LNCAP (cell line): ENCODE data around the gene ZNF423.

ENCODE experiments used
- TF ChIP-seq, protein P1 (sequence below): fragments of 450-650 bp; IDR thresholded peaks from 2 replicates; pipeline ENCODE4 v1.5.1; 2017; ENCODE audit warnings: mild to moderate bottlenecking

Gene ZNF423

DNA sequence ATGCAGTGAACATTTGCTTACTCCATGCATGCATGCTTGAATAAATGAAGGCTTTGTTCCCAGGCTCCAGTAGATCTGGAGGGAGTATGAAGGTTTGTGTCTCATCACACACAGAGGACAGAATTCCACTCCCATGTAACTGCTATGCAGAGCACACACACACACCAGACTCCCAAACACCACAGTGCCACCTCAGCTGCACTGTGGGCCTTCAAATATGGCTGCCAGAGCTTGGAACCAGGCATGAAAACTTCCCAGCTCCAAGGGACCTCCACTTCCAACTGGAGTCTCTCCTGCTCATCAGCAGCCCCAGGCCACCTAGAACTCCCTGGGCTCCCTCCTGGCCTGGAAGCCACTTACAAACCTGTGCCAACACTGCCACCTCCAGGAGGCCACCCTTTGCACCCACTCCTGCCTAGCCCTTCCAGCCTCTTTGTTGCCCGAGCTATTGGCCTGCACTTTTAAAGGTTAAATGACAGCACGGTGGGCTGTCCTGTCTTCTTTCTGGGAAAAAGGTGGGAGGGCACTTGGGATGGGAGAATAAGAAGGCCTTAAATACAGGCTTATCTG is 151.2 kb downstream of the ZNF423 start:
- TF ChIP-seq, protein P1, sequence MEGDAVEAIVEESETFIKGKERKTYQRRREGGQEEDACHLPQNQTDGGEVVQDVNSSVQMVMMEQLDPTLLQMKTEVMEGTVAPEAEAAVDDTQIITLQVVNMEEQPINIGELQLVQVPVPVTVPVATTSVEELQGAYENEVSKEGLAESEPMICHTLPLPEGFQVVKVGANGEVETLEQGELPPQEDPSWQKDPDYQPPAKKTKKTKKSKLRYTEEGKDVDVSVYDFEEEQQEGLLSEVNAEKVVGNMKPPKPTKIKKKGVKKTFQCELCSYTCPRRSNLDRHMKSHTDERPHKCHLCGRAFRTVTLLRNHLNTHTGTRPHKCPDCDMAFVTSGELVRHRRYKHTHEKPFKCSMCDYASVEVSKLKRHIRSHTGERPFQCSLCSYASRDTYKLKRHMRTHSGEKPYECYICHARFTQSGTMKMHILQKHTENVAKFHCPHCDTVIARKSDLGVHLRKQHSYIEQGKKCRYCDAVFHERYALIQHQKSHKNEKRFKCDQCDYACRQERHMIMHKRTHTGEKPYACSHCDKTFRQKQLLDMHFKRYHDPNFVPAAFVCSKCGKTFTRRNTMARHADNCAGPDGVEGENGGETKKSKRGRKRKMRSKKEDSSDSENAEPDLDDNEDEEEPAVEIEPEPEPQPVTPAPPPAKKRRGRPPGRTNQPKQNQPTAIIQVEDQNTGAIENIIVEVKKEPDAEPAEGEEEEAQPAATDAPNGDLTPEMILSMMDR: no peak

DNA sequence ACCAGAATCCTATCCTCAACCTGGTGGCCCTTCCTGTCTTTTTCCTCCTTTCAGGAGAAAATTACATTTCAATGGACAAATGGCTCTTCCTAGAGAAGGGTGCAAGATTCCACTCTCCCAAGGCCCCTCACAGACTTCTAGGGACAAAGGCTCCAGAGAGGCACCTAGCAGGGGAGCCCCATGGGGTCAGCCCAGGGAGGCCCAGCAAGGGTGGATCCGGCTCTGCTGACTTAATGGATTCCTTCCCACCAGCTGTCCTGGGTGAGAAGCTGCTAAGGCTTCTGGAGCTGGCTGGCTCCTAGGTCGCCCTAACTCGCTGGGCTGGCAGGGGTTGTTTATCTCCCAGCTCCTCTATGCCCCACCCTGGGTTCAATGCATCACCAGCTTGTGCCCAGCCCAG is 152.4 kb downstream of the ZNF423 start:
- TF ChIP-seq, protein P1: no peak

DNA sequence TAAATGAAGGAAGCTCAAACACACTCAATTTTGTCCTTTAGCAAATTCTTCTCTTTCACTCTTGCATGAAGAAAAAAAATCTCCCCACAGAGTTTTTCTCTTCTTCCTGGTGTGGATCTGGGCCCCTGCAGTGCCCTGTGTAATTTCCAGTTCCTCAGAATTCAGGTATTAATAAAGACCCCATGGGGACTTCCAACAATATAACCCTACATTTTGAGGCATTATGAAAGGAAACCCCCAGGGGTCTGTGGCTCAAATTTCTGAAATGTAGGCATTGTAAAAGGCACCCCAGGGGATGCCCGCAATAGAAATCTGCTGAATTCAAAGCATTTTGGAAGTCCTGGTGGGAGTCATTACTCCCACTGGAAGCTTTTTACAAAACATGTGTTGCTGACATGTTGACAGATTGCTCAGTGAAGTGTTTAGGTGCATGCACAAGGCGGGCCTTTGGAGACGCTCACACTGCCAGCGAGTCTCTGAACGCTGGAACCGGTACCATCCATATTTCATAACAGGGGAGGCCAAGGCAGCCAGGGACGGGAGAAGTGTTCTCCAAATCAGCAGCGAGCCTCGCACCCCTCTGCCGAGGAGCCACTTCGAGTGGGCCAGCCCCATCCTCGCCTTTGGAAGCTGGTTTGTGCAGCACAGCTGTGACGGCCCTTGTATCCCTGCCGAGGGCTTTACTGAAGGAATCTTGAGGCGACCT is 154.0 kb downstream of the ZNF423 start:
- TF ChIP-seq, protein P1: no peak

DNA sequence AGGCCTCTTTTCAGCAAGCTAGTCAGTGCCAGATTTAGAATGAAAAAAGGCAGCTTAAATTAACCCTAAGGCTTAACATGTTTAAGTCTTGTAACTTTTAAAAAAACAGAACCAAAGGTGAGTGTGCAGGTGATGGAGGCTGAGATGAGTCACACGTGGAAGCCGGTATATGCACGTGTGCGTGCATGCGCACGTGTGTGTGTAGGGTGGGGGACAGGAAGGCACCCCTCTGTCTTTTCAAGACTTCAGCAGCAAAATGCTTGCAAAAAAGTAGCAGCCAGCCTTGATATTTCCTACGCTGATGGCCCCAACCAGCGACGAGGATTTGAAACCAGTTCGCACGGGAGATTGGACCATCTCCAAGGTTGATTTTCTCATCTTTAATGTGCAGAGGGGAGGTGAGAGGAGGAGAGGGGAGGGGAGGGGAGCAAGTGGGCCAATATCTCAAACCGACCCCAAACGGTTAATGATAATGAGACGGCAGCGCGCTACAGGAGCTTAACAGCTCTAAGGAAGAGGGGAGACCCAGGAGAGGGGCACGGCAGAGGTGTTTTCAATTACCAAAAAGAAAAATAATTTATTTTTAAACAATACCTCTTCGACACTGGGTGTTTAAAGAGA is 154.7 kb downstream of the ZNF423 start:
- TF ChIP-seq, protein P1: no peak

GRCh38 chr16:49700251-49701064 is 155.5 kb downstream of the ZNF423 start:
- TF ChIP-seq, protein P1: no peak

GRCh38 chr16:49699841-49700175 is 156.1 kb downstream of the ZNF423 start:
- TF ChIP-seq, protein P1: no peak
